ENCODE data around the gene IGSF21. TPM values are rescaled to one million over a fixed set of nuclear protein-coding genes. Genes with fewer than 3 reads are reported as not detected.

IGSF21 gene
- total and polyA plus RNA-seq, 4 donors, result 0.31 to 1.5 (median 0.88) TPM

- no peaks in the 10 kb centered on the region for H3K36me3 ChIP-seq (ENCODE audit: control insufficient read depth in 4 of 4, insufficient read depth in 3 of 4, low read depth in 1 of 4, low read length in 3 of 4)
- peaks cover 5 to 24% (median 10%) of the 10 kb centered on the region in 4 donors for H3K4me1 ChIP-seq (ENCODE audit: control insufficient read depth in 4 of 4, insufficient read depth in 4 of 4, low read length in 3 of 4)
- no peak for TF ChIP-seq YY1 (IDR thresholded peaks at IDR 0.05)
- H3K9ac ChIP-seq (ENCODE audit: low read depth in 1 of 2, low read length in 2 of 2), result no peak overlapping the region
- 94% methylated on average over 3 of the region's 3 CpGs for WGBS
- DNase-seq (ENCODE audit: low spot score), result no peak
- no peak overlapping the region for H3K27ac ChIP-seq (ENCODE audit: low read depth in 1 of 2, low read length in 2 of 2)
- H3K9me3 ChIP-seq (ENCODE audit: control insufficient read depth in 4 of 4, low read length in 3 of 4), result no peaks in the 10 kb centered on the region
- H3K27me3 ChIP-seq (ENCODE audit: control insufficient read depth in 4 of 4, insufficient read depth in 4 of 4, low read length in 3 of 4), result peaks cover 6 to 12% (median 8%) of the 10 kb centered on the region in 4 donors
- no peak overlapping the region for H3K4me3 ChIP-seq (ENCODE audit: low read depth in 1 of 3, low read length in 3 of 3)
Measured at GRCh38 chr1:18112611-18113010, 5.0 kb downstream of the IGSF21 start.

DNA sequence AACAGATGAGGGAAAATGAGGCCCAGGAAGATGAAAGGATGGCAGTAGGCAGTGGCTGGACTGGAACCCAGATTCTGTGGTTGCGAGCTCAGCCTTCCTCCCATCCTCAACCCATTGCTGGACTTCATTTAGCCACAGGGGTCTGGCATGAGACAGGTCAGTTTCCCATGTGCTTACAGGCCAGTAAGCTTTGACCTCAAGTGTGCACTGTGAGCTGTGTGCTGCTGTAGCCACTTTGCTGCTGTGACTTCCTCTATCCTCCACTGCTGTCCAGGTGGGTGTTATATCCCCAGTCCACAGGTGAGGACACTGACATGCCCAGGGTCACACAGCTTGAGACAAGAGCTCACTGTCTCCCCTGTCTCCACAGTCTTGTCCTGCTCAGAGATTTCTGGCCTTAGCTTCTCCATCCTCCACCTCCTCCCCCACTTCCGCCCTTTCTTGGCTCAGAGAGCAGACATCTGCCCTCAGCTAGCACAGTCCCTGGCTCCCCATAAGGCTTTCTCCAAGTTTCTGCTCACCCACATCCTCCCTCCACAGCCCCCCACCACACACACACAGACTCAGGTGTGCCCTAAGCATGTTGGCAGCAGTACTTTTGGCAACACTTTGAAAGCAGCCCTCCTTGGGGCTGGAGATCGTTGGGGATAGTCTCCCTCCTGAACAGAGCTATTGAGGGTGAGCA, 7.3 kb downstream of the IGSF21 start:
- H3K27ac ChIP-seq (ENCODE audit: low read depth in 1 of 2, low read length in 2 of 2), result no peak overlapping the region
- 68% methylated on average over 3 of the region's 3 CpGs for WGBS
- DNase-seq (ENCODE audit: low spot score), result no peak
- H3K36me3 ChIP-seq (ENCODE audit: control insufficient read depth in 4 of 4, insufficient read depth in 3 of 4, low read depth in 1 of 4, low read length in 3 of 4), result no peaks in the 10 kb centered on the region
- TF ChIP-seq HNF4A (conservative IDR thresholded peaks at IDR 0.05), result no peak
- H3K27me3 ChIP-seq (ENCODE audit: control insufficient read depth in 4 of 4, insufficient read depth in 4 of 4, low read length in 3 of 4), result peaks cover 0 to 8% (median 5%) of the 10 kb centered on the region in 4 donors
- H3K4me3 ChIP-seq (ENCODE audit: low read depth in 1 of 3, low read length in 3 of 3), result no peak overlapping the region
- no peak overlapping the region for H3K9ac ChIP-seq (ENCODE audit: low read depth in 1 of 2, low read length in 2 of 2)
- peaks cover 4 to 12% (median 6%) of the 10 kb centered on the region in 4 donors for H3K4me1 ChIP-seq (ENCODE audit: control insufficient read depth in 4 of 4, insufficient read depth in 4 of 4, low read length in 3 of 4)
- no peaks in the 10 kb centered on the region for H3K9me3 ChIP-seq (ENCODE audit: control insufficient read depth in 4 of 4, low read length in 3 of 4)

DNA sequence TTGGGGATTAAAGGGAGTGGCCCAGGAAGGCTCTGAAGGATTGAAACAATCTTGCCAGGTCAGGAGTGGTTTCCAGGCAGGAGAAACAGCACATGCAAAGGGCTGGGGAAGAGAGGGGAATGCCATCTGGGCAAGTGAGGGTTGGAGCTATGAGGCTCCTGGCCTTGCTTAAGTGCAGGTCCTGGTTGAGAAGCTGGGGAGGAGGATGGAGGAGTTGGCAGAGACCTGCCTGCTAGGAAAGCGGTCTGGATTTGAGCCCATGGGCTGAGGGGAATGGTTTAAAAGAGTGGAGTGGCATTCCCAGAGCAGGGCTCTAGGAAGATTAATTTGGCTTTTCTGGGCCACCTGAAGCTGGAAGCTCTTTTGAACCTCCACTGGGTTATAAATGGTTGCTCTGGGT, 9.2 kb downstream of the IGSF21 start:
- no peaks in the 10 kb centered on the region for H3K36me3 ChIP-seq (ENCODE audit: control insufficient read depth in 4 of 4, insufficient read depth in 3 of 4, low read depth in 1 of 4, low read length in 3 of 4)
- no peak overlapping the region for H3K9ac ChIP-seq (ENCODE audit: low read depth in 1 of 2, low read length in 2 of 2)
- no peak overlapping the region for H3K27ac ChIP-seq (ENCODE audit: low read depth in 1 of 2, low read length in 2 of 2)
- TF ChIP-seq RAD21 (IDR thresholded peaks at IDR 0.05) (no peak), FOXA2 (IDR thresholded peaks at IDR 0.05) (no peak), CTCF (IDR thresholded peaks at IDR 0.05; ENCODE audit: low read depth, low read length, missing input control) (no peak), HNF4A (conservative IDR thresholded peaks at IDR 0.05) (no peak), NR2F2 (IDR thresholded peaks at IDR 0.05) (no peak)
- TF ChIP-seq, protein P1, sequence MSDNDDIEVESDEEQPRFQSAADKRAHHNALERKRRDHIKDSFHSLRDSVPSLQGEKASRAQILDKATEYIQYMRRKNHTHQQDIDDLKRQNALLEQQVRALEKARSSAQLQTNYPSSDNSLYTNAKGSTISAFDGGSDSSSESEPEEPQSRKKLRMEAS (IDR thresholded peaks at IDR 0.05), result no peak
- TF ChIP-seq, protein P2, sequence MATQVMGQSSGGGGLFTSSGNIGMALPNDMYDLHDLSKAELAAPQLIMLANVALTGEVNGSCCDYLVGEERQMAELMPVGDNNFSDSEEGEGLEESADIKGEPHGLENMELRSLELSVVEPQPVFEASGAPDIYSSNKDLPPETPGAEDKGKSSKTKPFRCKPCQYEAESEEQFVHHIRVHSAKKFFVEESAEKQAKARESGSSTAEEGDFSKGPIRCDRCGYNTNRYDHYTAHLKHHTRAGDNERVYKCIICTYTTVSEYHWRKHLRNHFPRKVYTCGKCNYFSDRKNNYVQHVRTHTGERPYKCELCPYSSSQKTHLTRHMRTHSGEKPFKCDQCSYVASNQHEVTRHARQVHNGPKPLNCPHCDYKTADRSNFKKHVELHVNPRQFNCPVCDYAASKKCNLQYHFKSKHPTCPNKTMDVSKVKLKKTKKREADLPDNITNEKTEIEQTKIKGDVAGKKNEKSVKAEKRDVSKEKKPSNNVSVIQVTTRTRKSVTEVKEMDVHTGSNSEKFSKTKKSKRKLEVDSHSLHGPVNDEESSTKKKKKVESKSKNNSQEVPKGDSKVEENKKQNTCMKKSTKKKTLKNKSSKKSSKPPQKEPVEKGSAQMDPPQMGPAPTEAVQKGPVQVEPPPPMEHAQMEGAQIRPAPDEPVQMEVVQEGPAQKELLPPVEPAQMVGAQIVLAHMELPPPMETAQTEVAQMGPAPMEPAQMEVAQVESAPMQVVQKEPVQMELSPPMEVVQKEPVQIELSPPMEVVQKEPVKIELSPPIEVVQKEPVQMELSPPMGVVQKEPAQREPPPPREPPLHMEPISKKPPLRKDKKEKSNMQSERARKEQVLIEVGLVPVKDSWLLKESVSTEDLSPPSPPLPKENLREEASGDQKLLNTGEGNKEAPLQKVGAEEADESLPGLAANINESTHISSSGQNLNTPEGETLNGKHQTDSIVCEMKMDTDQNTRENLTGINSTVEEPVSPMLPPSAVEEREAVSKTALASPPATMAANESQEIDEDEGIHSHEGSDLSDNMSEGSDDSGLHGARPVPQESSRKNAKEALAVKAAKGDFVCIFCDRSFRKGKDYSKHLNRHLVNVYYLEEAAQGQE (IDR thresholded peaks at IDR 0.05), result no peak
- TF ChIP-seq, protein P3, sequence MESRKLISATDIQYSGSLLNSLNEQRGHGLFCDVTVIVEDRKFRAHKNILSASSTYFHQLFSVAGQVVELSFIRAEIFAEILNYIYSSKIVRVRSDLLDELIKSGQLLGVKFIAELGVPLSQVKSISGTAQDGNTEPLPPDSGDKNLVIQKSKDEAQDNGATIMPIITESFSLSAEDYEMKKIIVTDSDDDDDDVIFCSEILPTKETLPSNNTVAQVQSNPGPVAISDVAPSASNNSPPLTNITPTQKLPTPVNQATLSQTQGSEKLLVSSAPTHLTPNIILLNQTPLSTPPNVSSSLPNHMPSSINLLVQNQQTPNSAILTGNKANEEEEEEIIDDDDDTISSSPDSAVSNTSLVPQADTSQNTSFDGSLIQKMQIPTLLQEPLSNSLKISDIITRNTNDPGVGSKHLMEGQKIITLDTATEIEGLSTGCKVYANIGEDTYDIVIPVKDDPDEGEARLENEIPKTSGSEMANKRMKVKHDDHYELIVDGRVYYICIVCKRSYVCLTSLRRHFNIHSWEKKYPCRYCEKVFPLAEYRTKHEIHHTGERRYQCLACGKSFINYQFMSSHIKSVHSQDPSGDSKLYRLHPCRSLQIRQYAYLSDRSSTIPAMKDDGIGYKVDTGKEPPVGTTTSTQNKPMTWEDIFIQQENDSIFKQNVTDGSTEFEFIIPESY (IDR thresholded peaks at IDR 0.05), result no peak
- H3K4me1 ChIP-seq (ENCODE audit: control insufficient read depth in 4 of 4, insufficient read depth in 4 of 4, low read length in 3 of 4), result no peaks in the 10 kb centered on the region
- H3K27me3 ChIP-seq (ENCODE audit: control insufficient read depth in 4 of 4, insufficient read depth in 4 of 4, low read length in 3 of 4), result peaks cover 0 to 2% (median 1%) of the 10 kb centered on the region in 4 donors
- no peak overlapping the region for H3K4me3 ChIP-seq (ENCODE audit: low read depth in 1 of 3, low read length in 3 of 3)
- WGBS, result 95% methylated on average over 1 of the region's 1 CpG
- no peak for DNase-seq (ENCODE audit: low spot score)
- no peaks in the 10 kb centered on the region for H3K9me3 ChIP-seq (ENCODE audit: control insufficient read depth in 4 of 4, low read length in 3 of 4)

Data from liver (tissue), 9 donors.